GM18505 (cell line): ENCODE results near the gene ESCO1.

ENCODE experiments used
- ATAC-seq: cut with Tn5 transposase; IDR thresholded peaks from one replicate; pipeline ENCODE4 v1.9.1; 2021; ENCODE audit not compliant: unreplicated experiment
- POLR2A ChIP-seq: IDR thresholded peaks from 4 replicates; pipeline ENCODE4 v1.6.1; 2011; ENCODE audit warnings: borderline replicate concordance; ENCODE audit not compliant: insufficient read depth, insufficient read length; ENCODE audit errors: extremely low read depth

Gene ESCO1

GRCh38 chr18:21546423-21546822 is 54.1 kb downstream of the ESCO1 start:
- TF ChIP-seq POLR2A = no peak

DNA sequence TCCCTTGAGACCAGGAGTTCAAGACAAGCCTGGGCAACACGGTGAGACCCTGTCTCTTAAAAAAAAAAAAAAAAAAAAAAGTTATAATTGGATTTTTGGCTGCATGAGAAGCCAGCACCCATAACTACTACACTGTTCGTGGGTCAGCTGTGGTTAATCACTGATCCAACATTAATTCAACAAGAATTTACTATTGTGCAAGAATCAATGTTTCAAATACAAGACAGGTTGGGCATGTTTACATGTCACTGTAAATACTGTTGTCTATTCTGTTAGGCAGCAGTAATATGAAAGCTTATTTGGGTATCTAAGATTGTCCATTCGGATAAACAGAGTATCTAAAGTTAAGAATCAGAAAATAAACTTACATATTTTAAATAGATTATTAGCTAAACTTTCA is 62.3 kb downstream of the ESCO1 start:
- ATAC-seq = no peak
- TF ChIP-seq POLR2A = no peak

More at GRCh38 chr18:21546423-21546822, 54.1 kb downstream of the ESCO1 start:
- ATAC-seq = no peak

DNA sequence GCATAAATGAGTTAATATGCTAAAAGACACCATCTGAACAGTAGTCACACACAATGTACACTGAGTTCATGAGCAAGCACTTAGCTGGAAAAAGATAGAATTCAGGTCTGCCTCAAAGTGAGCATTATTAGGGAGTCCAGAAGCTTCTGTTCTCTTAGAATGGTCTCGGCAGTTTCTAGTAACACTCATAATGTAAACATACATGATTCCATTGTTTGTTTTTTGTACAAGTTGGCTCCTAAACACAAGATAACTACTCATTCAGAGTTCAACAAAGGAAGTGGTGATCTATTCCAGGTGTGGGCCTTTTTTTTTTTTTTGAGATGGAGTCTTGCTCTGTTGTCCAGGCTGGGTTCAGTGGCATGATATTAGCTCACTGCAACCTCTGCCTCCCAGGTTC is 66.2 kb downstream of the ESCO1 start:
- ATAC-seq = no peak
- TF ChIP-seq POLR2A = no peak

- TF ChIP-seq POLR2A = no peak
- no peak for ATAC-seq
These were observed 74.0 kb downstream of the ESCO1 start for GRCh38 chr18:21526463-21526862.

- ATAC-seq = no peak
- TF ChIP-seq POLR2A = no peak
These were observed 74.6 kb downstream of the ESCO1 start for GRCh38 chr18:21525916-21526315.

DNA sequence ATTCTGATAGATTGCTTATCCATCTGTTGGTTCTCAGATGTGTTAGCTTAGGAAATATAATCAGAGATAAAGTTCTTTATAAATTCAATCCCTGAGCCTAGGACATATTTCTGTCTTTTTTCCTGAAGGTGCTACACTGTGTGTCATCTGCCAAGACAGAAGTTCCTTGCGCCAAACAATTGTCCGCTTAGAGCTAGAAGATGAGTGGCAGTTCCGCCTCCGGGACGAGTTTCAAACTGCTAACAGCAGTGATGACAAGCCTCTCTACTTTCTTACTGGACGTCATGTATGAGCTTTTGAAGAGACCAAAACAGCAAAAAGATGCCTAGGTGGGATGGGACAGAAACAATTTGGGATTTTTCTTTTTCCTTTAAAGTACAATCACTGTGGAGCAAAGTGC is 78.0 kb downstream of the ESCO1 start:
- no peak for ATAC-seq
- TF ChIP-seq POLR2A = no peak

GRCh38 chr18:21513741-21514140 is 86.8 kb downstream of the ESCO1 start:
- ATAC-seq = no peak
- no peak for TF ChIP-seq POLR2A

- TF ChIP-seq POLR2A = no peak
- ATAC-seq = no peak
These were observed 87.2 kb downstream of the ESCO1 start for GRCh38 chr18:21513292-21513691.

DNA sequence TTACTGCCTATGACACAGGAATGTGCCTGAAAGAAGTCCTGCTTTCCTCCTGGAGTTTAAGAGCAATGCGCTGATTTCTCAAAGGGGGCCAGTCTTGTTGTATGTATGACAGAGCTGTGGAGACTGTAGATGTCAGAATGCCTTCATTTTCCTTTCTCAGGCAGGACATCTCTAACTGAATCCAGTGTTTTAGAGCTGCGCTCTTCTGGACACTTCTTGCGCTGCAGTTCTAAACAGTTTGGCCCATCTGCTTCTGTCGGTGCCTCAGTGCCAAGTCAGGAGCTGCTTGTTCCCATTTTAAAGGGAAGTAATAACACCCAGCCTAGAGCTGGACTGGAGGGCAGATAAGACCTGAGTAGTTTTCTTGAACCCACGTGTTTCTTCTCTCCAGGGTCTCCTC is 91.4 kb downstream of the ESCO1 start:
- no peak for ATAC-seq
- TF ChIP-seq POLR2A = no peak

- no peak for ATAC-seq
- no peak for TF ChIP-seq POLR2A
These were observed 92.4 kb downstream of the ESCO1 start for GRCh38 chr18:21507913-21508701.

- ATAC-seq = no peak
- no peak for TF ChIP-seq POLR2A
These were observed 97.8 kb downstream of the ESCO1 start for GRCh38 chr18:21502661-21503060.

DNA sequence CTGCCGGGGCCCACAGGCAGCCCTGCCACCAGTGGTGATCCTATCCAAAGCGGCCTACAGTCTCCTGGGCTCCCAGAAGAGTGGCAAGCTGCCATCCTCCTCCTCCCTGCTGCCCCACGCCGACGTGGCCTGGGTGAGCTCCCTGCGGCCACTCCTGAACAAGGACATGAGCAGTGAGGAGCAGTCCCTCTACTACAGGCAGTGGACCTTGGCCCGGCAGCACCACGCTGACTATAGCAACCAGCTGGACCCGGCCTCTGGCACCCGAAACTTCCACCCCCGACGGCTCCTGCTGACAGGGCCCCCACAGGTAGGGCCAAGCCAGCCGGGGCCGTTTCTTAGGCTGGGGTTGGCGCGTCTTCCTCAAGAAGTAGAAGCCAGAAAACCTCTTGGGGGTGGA is 100.5 kb downstream of the ESCO1 start:
- no peak for TF ChIP-seq POLR2A
- no peak for ATAC-seq

GRCh38 chr18:21496277-21496835 is 104.1 kb downstream of the ESCO1 start:
- ATAC-seq = no peak
- no peak for TF ChIP-seq POLR2A

GRCh38 chr18:21490748-21491147 is 109.8 kb downstream of the ESCO1 start:
- no peak for TF ChIP-seq POLR2A
- no peak for ATAC-seq
